ENCODE results near the gene ADARB2.

ADARB2 gene

GRCh38 chr10:1272777-1273161 lies 464.6 kb downstream of the ADARB2 start (continued):
- no peak for TF ChIP-seq ZSCAN18 (tag by site-specific recombination; IDR thresholded peaks at IDR 0.05)
- TF ChIP-seq ZNF555 (tag by site-specific recombination; conservative IDR thresholded peaks at IDR 0.05), result no peak
- TF ChIP-seq YY1 (tag by site-specific recombination; IDR thresholded peaks at IDR 0.05), result no peak
- TF ChIP-seq ZNF155 (tag by site-specific recombination; IDR thresholded peaks at IDR 0.05), result no peak
- TF ChIP-seq PRDM10 (tag by site-specific recombination; IDR thresholded peaks at IDR 0.05), result no peak
- TF ChIP-seq OVOL3 (tag by site-specific recombination; IDR thresholded peaks at IDR 0.05), result no peak

GRCh38 chr10:1272079-1272776 lies 465.1 kb downstream of the ADARB2 start:
- ChIA-PET CTCF (no interaction called here), POLR2A (no interaction called here)
- TF ChIP-seq ZSCAN4 (tag by site-specific recombination; IDR thresholded peaks at IDR 0.05) (no peak), ZNF324 (tag by site-specific recombination; IDR thresholded peaks at IDR 0.05) (no peak), ZNF394 (tag by site-specific recombination; IDR thresholded peaks at IDR 0.05; ENCODE audit: borderline replicate concordance) (no peak), ZNF600 (tag by site-specific recombination; IDR thresholded peaks at IDR 0.05) (no peak), ZNF843 (tag by site-specific recombination; IDR thresholded peaks at IDR 0.05) (no peak), AEBP2 (tag by site-specific recombination; IDR thresholded peaks at IDR 0.05; ENCODE audit: borderline replicate concordance) (no peak), ZNF2 (tag by site-specific recombination; IDR thresholded peaks at IDR 0.05) (no peak), ZNF449 (tag by site-specific recombination; IDR thresholded peaks at IDR 0.05) (no peak), ZNF677 (tag by site-specific recombination; IDR thresholded peaks at IDR 0.05) (no peak), ZSCAN18 (tag by site-specific recombination; IDR thresholded peaks at IDR 0.05) (no peak), ZNF664 (tag by site-specific recombination; IDR thresholded peaks at IDR 0.05) (no peak), ZNF140 (tag by site-specific recombination; IDR thresholded peaks at IDR 0.05) (no peak), PRDM1 (tag by site-specific recombination; IDR thresholded peaks at IDR 0.05) (no peak), ZNF518A (tag by site-specific recombination; conservative IDR thresholded peaks at IDR 0.05; ENCODE audit: low read depth) (no peak)
- H3K9me3 ChIP-seq (ENCODE audit: control insufficient read depth, insufficient read depth, low read depth, low read length), result no peaks in the 10 kb centered on the region
- no peak overlapping the region for H3K4me3 ChIP-seq (ENCODE audit: low read depth, low read length)
- H3K27ac ChIP-seq (ENCODE audit: extremely low read depth, low read depth, low read length), result no peak overlapping the region
- no peaks in the 10 kb centered on the region for H3K36me3 ChIP-seq (ENCODE audit: control insufficient read depth in 2 of 2, insufficient read depth in 1 of 2, low read length in 2 of 2)
- H3K4me1 ChIP-seq (ENCODE audit: control insufficient read depth, insufficient read depth, low read length), result no peaks in the 10 kb centered on the region
